ENCODE measurements around the gene OVOL3.
A peak's percentile ranks its signal among the peaks of the same experiment; 100 is the strongest.
"Not testable (repeated sequence)": the region's sequence is repeated elsewhere in the genome, so short reads cannot be mapped to it uniquely, and the experiment has no call there.

The OVOL3 gene

GRCh38 chr19:36101550-36102327, 9.2 kb upstream of the OVOL3 start:
- no peak for DNase-seq

GRCh38 chr19:36103040-36103626, 7.8 kb upstream of the OVOL3 start:
- no peak for DNase-seq

- no peak for DNase-seq
These were observed 6.9 kb upstream of the OVOL3 start for GRCh38 chr19:36103842-36104552.

- no peak for DNase-seq
These were observed 4.5 kb upstream of the OVOL3 start for GRCh38 chr19:36106441-36106840.

- no peak for DNase-seq
These were observed 4.0 kb upstream of the OVOL3 start for GRCh38 chr19:36106991-36107390.

- no peak for DNase-seq
These were observed 2.3 kb upstream of the OVOL3 start for GRCh38 chr19:36108684-36109083.

GRCh38 chr19:36111200-36111539, 227 bp downstream of the OVOL3 start:
- DNase-seq: no peak

GRCh38 chr19:36112678-36113077, 1.7 kb downstream of the OVOL3 start:
- DNase-seq: no peak

- no peak for DNase-seq
These were observed 2.5 kb downstream of the OVOL3 start for GRCh38 chr19:36113425-36113824.

- DNase-seq: peak in 2 of 4 experiments; percentile 13 to 34
These were observed 3.2 kb downstream of the OVOL3 start for GRCh38 chr19:36113894-36114720.

- DNase-seq: peak; percentile 99 to 100 (median 100)
These were observed 3.9 kb downstream of the OVOL3 start, which contains the start of gene POLR2I for GRCh38 chr19:36114721-36115452. TSS of gene POLR2I (minus strand) at chr19:36114875. CDS start at chr19:36114856, 19 bp downstream.

GRCh38 chr19:36115453-36116343, 4.8 kb downstream of the OVOL3 start, which contains the start of gene TBCB:
TSS of gene TBCB (plus strand) at chr19:36115468. CDS start at chr19:36115561, 93 bp downstream.
- peak in 3 of 4 experiments; percentile 71 to 90 (median 89) for DNase-seq

GRCh38 chr19:36116344-36116637, 5.3 kb downstream of the OVOL3 start:
- no peak for DNase-seq

- DNase-seq: no peak
These were observed 9.4 kb downstream of the OVOL3 start for GRCh38 chr19:36120092-36120983.

GRCh38 chr19:36120984-36121358, 10.0 kb downstream of the OVOL3 start:
- no peak for DNase-seq

GRCh38 chr19:36121486-36122124, 10.7 kb downstream of the OVOL3 start:
- DNase-seq: no peak

- no peak for DNase-seq
These were observed 14.6 kb downstream of the OVOL3 start for GRCh38 chr19:36125557-36125956.

- DNase-seq: peak in 3 of 4 experiments; percentile 66 to 77 (median 74)
These were observed 17.4 kb downstream of the OVOL3 start for GRCh38 chr19:36128392-36128736.

- DNase-seq: peak; percentile 61 to 81 (median 81)
These were observed 20.3 kb downstream of the OVOL3 start for GRCh38 chr19:36131221-36131620.

GRCh38 chr19:36134867-36135266, 23.9 kb downstream of the OVOL3 start:
- not testable (repeated sequence) for DNase-seq
